A549 (cell line): ENCODE measurements around the gene PLCB4.

Experiments
- CHD2 ChIP-seq: fragments of 150-350 bp; IDR thresholded peaks from 2 replicates; pipeline ENCODE4 v1.6.1; 2014; ENCODE audit warnings: low read length; ENCODE audit not compliant: partially characterized antibody
- GATA3 ChIP-seq: IDR thresholded peaks from 2 replicates; pipeline ENCODE4 v1.6.1; 2012; ENCODE audit warnings: borderline replicate concordance
- HOXA7 ChIP-seq: fragments of 250-450 bp; sonication (Bioruptor Pico); IDR thresholded peaks from 2 replicates; pipeline ENCODE4 v1.5.0; 2020; ENCODE audit warnings: mild to moderate bottlenecking, moderate library complexity
- KDM1A ChIP-seq: fragments of 200-600 bp; sonication (generic); IDR thresholded peaks from 2 replicates; pipeline ENCODE4 v1.6.1; 2016; ENCODE audit warnings: low read depth, mild to moderate bottlenecking
- KDM5A ChIP-seq: fragments of 200-600 bp; sonication (generic); IDR thresholded peaks from 2 replicates; pipeline ENCODE4 v1.6.1; 2016; ENCODE audit warnings: antibody characterized with exemption, mild to moderate bottlenecking
- MAFK ChIP-seq: fragments of 450-650 bp; IDR thresholded peaks from 2 replicates; pipeline ENCODE4 v1.6.1; 2014; ENCODE audit not compliant: partially characterized antibody
- NFE2L2 ChIP-seq: fragments of 150-350 bp; conservative IDR thresholded peaks from 2 replicates; pipeline ENCODE4 v1.6.1; 2014; ENCODE audit warnings: low read length
- POLR2A ChIP-seq: IDR thresholded peaks from 2 replicates; pipeline ENCODE4 v1.6.1; 2012; ENCODE audit warnings: mild to moderate bottlenecking, low read length
- RARB ChIP-seq: fragments of 250-450 bp; sonication (Bioruptor Pico); IDR thresholded peaks from 2 replicates; pipeline ENCODE4 v1.8.0; 2021; ENCODE audit warnings: mild to moderate bottlenecking, moderate library complexity
- RNF2 ChIP-seq: fragments of 200-600 bp; sonication (generic); IDR thresholded peaks from 2 replicates; pipeline ENCODE4 v1.6.1; 2016; ENCODE audit warnings: low read depth, mild to moderate bottlenecking, antibody characterized with exemption, moderate library complexity, borderline replicate concordance
- TP53 ChIP-seq: fragments of 250-450 bp; sonication (Bioruptor Pico); IDR thresholded peaks from 2 replicates; pipeline ENCODE4 v1.5.0; 2021; ENCODE audit warnings: mild to moderate bottlenecking, moderate library complexity
- TF ChIP-seq, protein P1 (sequence below): fragments of >200 bp; sonication (Bioruptor Twin); formaldehyde crosslinking; IDR thresholded peaks from 3 replicates; pipeline ENCODE4 v1.5.1; 2016
- TF ChIP-seq, protein P2 (sequence below): IDR thresholded peaks from 2 replicates; pipeline ENCODE4 v1.6.1; 2012

DNA sequence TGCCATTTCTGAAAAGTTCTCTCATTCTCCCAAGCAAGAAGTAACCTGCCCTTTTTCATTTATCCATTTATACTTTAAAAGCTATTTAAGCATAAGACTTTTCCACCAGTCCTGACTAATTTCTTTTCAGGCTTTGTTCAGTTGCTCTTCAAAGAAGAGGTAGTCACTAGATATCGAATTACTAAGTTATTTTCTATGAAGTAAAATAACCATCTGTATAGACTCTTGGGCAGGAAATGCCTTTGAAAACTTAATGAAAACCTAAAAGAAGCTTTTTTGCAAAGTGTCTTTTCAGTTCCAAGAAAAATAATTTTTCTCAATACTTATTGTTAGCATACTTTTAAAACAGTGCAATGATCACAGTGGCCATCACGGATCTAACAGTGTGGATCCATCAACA lies 414.2 kb downstream of the PLCB4 start:
- TF ChIP-seq, protein P1, sequence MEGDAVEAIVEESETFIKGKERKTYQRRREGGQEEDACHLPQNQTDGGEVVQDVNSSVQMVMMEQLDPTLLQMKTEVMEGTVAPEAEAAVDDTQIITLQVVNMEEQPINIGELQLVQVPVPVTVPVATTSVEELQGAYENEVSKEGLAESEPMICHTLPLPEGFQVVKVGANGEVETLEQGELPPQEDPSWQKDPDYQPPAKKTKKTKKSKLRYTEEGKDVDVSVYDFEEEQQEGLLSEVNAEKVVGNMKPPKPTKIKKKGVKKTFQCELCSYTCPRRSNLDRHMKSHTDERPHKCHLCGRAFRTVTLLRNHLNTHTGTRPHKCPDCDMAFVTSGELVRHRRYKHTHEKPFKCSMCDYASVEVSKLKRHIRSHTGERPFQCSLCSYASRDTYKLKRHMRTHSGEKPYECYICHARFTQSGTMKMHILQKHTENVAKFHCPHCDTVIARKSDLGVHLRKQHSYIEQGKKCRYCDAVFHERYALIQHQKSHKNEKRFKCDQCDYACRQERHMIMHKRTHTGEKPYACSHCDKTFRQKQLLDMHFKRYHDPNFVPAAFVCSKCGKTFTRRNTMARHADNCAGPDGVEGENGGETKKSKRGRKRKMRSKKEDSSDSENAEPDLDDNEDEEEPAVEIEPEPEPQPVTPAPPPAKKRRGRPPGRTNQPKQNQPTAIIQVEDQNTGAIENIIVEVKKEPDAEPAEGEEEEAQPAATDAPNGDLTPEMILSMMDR = no peak
- TF ChIP-seq KDM1A (no peak), HOXA7 (CRISPR knock-in tag) (no peak), NFE2L2 (no peak), GATA3 (no peak), CHD2 (no peak), RNF2 (no peak), TP53 (CRISPR knock-in tag) (no peak), POLR2A (no peak), MAFK (no peak), RARB (CRISPR knock-in tag) (no peak), KDM5A (no peak)
- TF ChIP-seq, protein P2, sequence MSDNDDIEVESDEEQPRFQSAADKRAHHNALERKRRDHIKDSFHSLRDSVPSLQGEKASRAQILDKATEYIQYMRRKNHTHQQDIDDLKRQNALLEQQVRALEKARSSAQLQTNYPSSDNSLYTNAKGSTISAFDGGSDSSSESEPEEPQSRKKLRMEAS = no peak
